ENCODE data around the gene PEMT.

PEMT gene

DNA sequence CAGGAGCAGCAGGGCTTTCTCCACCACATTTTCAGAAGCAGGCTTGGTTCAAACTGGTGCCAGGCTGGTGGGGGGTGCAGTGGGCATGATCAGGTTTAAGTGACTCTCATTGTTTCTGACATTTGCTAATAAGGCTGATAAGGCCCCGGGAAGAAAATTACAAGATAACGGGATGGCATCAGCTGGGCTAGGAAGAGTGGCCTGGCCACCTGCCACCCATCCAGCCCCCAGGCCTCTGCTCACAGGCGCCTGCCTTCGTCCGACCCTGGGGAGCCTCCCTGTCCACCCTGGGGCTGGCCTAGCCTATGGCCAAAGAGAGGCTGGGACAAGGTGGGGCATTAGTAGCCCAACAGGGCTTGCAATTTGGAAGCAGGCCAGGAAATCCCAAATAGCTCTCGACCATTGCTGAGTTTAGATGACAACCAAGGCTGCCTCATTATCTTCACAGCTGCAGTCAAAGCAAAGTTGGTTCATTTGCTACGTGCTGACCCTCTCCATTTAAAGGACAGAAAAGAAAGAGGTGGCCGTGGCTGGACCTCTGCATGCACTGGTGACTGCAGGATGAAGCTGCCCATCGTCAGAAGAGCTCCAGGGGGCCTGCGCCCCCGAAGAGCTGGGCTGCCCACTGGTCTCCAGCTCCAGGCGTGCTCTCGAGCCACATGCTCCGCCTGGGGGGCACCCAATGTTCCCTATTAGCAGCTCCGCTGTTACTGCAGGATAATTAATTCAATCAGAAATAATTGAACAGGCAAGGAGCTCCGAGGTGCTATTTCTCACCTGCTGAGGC is 44.9 kb downstream of the PEMT start:
- Mint-ChIP-seq H3K27ac (no peak overlapping the region), H3K36me3 (peaks cover 2% of the 10 kb centered on the region), H3K4me3 (no peak overlapping the region), H3K4me1 (no peaks in the 10 kb centered on the region), H3K27me3 (no peaks in the 10 kb centered on the region), H3K9me3 (no peaks in the 10 kb centered on the region)
- no peak for DNase-seq (ENCODE audit: low spot score in 2 of 2)
- no peak for ATAC-seq (ENCODE audit: low read depth)

DNA sequence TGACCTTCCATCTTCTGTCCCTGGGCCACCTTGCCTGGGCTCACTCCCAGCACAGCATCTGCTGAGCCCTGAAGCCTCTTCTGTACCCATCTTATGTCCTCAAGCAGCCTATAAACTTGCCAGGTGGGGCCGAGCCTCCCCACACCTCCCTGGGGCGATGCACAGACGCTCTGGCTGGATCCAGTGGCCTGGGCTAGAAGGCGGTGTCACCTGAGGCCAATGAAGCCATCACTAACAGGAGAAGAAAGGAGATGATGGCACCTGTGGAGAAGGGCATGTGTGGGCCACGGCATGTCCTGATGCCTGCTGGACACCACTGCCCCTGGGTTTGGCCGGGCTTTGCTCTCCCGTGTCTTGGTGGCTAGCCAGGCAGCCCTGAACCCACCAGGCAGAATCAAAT is 45.5 kb downstream of the PEMT start:
- no peaks in the 10 kb centered on the region for H3K4me1 Mint-ChIP-seq
- H3K36me3 Mint-ChIP-seq = peaks cover 2% of the 10 kb centered on the region
- DNase-seq (ENCODE audit: low spot score in 2 of 2) = no peak
- no peak overlapping the region for H3K4me3 Mint-ChIP-seq
- H3K9me3 Mint-ChIP-seq = no peaks in the 10 kb centered on the region
- ATAC-seq (ENCODE audit: low read depth) = no peak
- no peaks in the 10 kb centered on the region for H3K27me3 Mint-ChIP-seq
- H3K27ac Mint-ChIP-seq = no peak overlapping the region

DNA sequence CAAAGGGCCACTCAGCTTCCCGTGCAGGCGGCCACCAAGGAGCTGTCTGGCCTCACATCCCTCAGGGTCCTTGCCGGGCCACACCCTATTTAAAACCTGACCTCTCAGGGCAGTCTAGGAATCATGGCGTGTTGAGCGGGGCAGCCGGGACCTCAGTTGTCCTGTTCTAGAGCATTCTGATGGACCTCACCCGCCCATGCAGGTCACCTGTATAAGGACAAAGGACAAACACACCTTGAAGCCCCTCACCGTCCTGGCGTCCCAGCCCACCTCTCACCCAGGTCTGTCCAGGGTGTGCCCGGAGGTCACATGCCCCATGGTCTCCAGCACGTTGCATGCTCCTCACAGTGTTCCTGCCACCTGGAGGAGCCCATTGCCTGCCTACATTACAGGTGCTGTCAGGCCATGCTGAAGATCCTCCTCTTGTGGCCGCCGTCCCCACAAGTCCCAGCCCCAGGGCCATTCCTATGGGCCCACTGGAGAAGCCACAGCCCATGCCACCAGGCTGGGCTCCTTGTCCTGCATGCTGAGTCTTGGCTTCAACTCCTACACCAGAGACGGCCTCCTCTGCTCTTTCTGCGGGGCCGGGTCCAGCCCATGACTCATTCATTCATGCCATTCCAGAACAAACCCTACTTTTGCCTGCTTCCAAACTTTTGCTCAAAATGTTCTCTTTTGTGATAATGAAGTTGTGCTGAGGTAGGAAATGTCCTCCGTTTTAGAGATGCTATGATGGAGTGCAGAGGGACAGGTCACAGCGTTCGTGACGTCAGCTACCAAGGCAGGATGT is 46.3 kb downstream of the PEMT start:
- ATAC-seq (ENCODE audit: low read depth) (no peak), DNase-seq (ENCODE audit: low spot score in 2 of 2) (no peak)
- Mint-ChIP-seq H3K4me3 (no peak overlapping the region), H3K9me3 (no peaks in the 10 kb centered on the region), H3K36me3 (peaks cover 2% of the 10 kb centered on the region), H3K27ac (no peak overlapping the region), H3K27me3 (no peaks in the 10 kb centered on the region), H3K4me1 (no peaks in the 10 kb centered on the region)

DNA sequence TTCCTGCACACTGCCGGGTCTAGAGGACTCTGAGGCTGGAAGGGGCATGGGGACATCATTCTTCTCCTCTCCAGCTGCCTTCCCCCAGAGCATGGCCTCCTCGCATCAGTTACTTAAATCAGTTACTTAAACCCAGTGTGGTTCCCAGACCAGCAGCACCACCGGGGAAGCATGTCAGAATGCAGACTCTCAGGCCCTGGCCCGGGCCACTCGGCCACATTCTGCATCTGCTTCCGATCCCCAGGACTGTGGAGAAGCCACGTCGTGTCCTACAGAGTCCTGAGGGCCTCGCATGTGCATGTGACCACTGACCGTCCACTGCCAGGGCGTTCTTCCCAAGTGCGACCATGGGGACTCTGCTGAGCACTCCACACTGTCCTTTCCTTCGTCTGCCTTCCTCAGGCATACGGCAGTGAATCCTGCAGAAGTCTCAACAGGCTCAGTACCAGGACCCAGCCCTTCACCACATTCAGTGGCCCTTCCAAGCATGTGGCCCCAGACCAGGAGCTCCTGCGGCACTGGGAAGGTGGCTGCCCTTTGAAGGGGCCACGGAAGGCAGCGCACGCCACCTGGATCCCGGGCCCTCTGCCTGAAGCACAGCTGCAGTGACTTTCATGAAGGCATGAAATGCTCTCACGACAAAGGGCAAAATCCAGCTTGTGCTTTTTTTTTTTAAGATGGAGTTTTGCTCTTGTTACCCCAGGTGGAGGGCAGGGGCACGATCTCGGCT is 48.4 kb downstream of the PEMT start:
- ATAC-seq (ENCODE audit: low read depth) (no peak), DNase-seq (ENCODE audit: low spot score in 2 of 2) (no peak)
- H3K27ac Mint-ChIP-seq = no peak overlapping the region
- no peaks in the 10 kb centered on the region for H3K27me3 Mint-ChIP-seq
- H3K9me3 Mint-ChIP-seq = no peaks in the 10 kb centered on the region
- H3K4me1 Mint-ChIP-seq = no peaks in the 10 kb centered on the region
- H3K4me3 Mint-ChIP-seq = no peak overlapping the region
- H3K36me3 Mint-ChIP-seq = peaks cover 2% of the 10 kb centered on the region

DNA sequence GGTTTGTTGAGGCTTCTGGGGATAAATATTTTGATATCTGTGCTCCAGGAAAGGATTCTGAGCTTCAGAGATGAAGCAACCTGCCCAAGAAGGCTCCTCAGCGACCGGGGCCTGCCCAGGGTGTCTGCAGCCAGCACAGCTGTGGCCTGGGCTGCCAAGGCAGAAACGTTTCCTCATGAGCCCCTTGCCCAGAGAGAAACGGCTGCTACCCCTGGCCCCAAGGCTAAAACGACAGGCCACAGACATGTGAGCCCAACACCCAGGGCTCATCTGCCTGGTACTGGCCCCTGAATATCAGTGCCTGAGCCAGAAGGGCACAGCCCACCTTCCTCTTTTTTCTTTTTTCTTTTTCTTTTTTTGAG is 49.9 kb downstream of the PEMT start:
- Mint-ChIP-seq H3K4me3 (no peak overlapping the region), H3K36me3 (no peaks in the 10 kb centered on the region), H3K27me3 (no peaks in the 10 kb centered on the region), H3K4me1 (no peaks in the 10 kb centered on the region), H3K27ac (no peak overlapping the region), H3K9me3 (no peaks in the 10 kb centered on the region)
- no peak for DNase-seq (ENCODE audit: low spot score in 2 of 2)
- no peak for ATAC-seq (ENCODE audit: low read depth)

DNA sequence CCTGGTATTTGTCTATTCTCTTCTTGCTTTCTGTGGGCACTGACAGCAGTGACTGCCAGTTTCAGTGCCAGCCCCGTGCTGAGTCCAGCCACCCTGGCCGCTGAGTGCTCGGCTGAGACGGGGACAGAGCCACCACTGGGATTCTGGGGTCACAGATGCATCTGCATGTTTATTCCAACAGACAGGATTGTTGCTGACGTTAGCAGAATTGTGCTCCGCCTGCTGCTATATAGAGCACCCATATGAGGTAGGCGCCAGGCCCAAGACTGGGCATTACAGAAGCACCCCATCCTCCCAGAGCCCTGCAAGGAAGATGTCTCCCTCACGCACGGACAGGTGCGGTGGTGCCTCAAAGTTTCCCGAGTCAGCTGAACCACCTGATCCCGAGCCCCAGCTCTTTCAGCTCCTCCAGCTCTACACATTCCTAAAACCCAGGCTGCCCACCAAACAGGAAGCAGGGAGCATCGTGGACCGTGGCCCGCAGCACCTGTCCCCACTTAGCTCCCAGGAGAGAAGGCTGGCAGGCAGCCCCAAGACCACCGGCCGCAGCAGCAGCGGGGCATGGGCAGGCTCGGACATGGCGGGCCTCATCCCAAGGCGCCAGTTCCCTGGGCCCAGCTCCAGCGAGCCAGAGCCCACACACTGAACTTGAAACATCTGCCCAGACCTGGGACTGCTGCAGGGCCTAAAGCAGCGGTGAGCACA is 50.4 kb downstream of the PEMT start:
- H3K9me3 Mint-ChIP-seq = no peaks in the 10 kb centered on the region

DNA sequence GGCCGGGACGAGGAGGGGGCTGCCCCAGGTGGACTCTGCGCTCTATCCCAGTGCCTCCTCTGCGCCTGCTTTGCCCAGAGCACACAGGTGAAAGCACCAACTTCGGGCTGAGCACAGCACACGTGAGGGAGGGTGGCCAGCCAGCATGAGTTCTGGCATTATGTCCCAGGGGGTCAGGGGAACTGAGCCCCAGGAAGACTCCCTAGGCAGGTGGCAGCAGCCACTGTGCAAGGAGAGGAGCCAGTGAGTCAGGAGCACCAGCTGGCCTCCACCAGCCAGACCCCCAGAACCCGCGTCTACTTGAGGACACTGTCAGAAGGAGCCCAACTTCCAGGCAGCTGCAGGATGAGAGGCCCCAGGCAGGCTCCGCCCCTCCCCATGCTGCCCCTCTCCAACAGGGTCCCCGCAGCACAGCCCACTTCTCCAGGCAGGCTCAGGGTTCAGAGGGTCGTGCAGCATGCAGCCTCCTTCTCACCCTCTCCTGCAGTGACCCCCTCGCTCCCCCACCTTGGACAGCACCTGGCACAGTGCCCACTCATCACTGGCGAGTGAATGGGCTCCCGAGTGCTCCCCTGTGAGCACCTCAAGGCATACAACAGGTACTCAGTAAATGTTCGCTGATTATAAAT is 51.1 kb downstream of the PEMT start:
- H3K36me3 Mint-ChIP-seq = no peaks in the 10 kb centered on the region
- no peak for ATAC-seq (ENCODE audit: low read depth)

More for the DNA sequence above, 50.4 kb downstream of the PEMT start:
- Mint-ChIP-seq H3K4me1 (no peaks in the 10 kb centered on the region), H3K27ac (no peak overlapping the region), H3K27me3 (no peaks in the 10 kb centered on the region), H3K36me3 (no peaks in the 10 kb centered on the region), H3K4me3 (no peak overlapping the region)
- ATAC-seq (ENCODE audit: low read depth) (no peak), DNase-seq (ENCODE audit: low spot score in 2 of 2) (no peak)

DNA sequence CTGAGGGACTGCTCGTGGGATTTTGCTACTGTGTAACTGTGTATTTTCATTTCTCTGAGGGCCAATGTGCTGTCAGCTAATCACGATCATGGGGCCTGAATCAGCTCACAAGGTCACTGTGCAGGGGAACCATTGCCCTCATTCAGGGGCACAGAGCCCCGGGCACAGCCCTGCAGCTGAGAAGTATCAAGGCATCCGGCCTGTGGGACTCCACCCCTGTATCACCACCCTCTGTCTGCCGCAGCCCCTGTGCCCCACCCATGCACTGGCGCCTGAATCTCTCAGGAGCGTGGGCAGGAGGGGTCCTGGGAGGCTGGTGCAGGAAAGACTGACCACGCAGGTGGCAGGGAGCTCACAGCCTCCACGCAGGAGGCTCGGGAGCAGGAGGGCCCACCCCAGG is 51.9 kb downstream of the PEMT start:
- H3K4me3 Mint-ChIP-seq = no peak overlapping the region

More for the DNA sequence above, 51.1 kb downstream of the PEMT start:
- H3K27ac Mint-ChIP-seq = no peak overlapping the region
- H3K4me3 Mint-ChIP-seq = no peak overlapping the region
- no peak for DNase-seq (ENCODE audit: low spot score in 2 of 2)
- no peaks in the 10 kb centered on the region for H3K27me3 Mint-ChIP-seq
- H3K4me1 Mint-ChIP-seq = no peaks in the 10 kb centered on the region
- H3K9me3 Mint-ChIP-seq = no peaks in the 10 kb centered on the region

DNA sequence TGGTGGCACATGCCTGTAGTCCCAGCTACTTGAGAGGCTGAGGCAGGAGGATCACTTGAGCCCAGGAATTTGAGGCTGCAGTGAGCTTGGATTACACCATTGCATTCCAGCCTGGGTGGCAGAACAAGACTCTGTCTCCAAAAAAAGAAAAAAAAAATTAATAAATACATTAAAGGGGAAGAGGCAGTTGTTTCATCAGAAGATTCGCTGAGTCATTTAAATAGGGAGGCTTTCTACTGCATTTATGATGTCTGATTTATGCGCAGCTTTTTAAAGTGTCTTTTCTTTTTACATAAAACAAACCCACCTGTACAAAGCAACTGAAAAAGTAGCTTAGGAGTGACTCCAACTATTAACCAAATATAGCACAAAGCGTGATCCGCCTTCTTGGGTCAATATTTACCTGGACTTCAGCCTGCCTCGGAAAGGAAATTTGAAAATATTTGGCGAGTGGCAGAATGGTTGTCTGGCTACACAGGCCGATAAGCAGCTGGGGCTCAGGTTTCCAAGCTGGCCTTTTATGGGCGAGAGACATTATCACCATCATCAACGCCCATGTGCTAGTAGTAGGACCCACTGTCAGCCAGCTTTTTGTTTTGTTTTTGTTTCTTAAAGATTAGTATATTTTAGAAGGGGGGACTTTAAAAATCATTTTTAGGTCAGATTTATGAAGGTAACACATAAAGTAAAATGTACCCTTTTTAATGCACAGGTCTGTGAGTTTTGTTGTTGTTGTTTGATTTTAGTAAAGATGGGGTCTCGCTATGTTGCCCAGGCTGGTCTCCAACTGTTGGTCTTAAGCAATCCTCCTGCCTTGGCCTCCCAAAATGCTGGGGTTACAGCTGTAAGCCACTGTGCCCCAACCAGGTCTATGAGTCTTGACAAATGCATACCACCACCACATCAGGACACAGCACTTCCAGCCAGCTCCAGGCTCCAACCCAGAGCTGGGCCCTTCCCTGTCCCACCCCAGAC is 52.8 kb downstream of the PEMT start:
- ATAC-seq (ENCODE audit: low read depth) = no peak
- Mint-ChIP-seq H3K4me1 (no peaks in the 10 kb centered on the region), H3K4me3 (no peak overlapping the region), H3K9me3 (no peaks in the 10 kb centered on the region), H3K36me3 (no peaks in the 10 kb centered on the region), H3K27me3 (no peaks in the 10 kb centered on the region), H3K27ac (no peak overlapping the region)
- DNase-seq (ENCODE audit: low spot score in 2 of 2) = no peak

More for the DNA sequence above, 51.9 kb downstream of the PEMT start:
- Mint-ChIP-seq H3K9me3 (no peaks in the 10 kb centered on the region), H3K27ac (no peak overlapping the region), H3K4me1 (no peaks in the 10 kb centered on the region), H3K27me3 (no peaks in the 10 kb centered on the region), H3K36me3 (no peaks in the 10 kb centered on the region)
- ATAC-seq (ENCODE audit: low read depth) = no peak
- DNase-seq (ENCODE audit: low spot score in 2 of 2) = no peak

DNA sequence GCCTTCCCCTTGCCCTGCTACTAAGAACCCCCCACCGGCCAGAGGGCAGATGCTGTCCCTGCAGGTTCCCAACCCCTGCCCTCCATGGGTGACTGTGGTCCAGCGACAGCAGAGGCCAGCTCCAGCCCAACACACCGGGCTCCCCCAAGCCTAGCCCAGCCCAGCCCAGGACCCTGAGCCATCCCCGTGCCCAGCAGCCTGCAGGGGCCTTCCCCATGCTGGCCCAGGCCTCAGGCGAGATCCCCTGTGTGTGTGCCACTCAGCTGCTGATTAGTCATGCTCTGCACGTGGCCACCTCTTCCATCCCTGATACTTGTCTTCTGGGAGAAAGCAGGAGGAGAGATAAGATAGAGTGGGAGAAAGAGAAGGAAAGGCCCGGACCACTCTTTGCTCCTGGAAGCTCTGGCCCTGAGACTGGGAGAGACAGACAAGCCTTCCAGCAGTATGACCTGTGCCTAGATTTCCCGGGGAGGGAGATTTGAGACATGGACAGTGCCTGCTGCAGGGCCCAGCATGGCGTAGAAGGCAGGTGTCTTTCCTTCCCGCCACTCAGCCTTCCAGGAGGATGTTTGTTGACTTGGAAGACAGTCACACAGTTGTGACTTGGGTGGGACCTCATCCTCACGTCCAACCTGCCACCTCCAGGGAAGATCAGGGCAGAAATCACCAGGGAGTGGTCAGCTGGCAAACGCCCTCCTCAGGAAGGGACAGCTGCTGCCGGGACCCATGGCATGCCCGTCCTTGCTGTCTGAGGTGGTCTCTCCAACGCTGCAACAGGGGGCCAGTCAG is 54.0 kb downstream of the PEMT start:
- Mint-ChIP-seq H3K36me3 (no peaks in the 10 kb centered on the region), H3K9me3 (no peaks in the 10 kb centered on the region), H3K27me3 (no peaks in the 10 kb centered on the region), H3K4me1 (no peaks in the 10 kb centered on the region), H3K4me3 (no peak overlapping the region), H3K27ac (no peak overlapping the region)
- no peak for DNase-seq (ENCODE audit: low spot score in 2 of 2)
- ATAC-seq (ENCODE audit: low read depth) = no peak

DNA sequence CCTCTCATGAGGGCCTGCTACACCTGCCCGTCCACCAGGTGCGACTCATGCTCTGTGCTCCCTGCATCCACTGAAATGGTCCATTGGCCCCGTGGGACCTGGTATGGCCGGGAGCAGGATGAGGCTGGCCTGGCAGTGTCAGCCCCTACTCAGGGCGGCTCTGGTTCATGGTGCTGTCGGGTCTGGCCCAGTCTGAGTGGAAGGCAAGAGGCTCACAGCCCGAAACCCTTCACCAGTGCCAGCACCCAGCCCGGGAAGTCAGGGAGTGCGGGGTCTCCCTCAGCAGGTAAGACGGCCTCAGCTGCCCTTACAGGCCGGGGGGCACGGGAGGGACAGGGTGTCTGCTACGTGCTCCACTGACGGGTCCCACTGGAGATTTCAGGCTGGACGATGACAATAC is 54.8 kb downstream of the PEMT start:
- ATAC-seq (ENCODE audit: low read depth) (no peak), DNase-seq (ENCODE audit: low spot score in 2 of 2) (no peak)
- Mint-ChIP-seq H3K4me1 (no peaks in the 10 kb centered on the region), H3K4me3 (no peak overlapping the region), H3K9me3 (no peaks in the 10 kb centered on the region), H3K27ac (no peak overlapping the region), H3K27me3 (no peaks in the 10 kb centered on the region), H3K36me3 (no peaks in the 10 kb centered on the region)

DNA sequence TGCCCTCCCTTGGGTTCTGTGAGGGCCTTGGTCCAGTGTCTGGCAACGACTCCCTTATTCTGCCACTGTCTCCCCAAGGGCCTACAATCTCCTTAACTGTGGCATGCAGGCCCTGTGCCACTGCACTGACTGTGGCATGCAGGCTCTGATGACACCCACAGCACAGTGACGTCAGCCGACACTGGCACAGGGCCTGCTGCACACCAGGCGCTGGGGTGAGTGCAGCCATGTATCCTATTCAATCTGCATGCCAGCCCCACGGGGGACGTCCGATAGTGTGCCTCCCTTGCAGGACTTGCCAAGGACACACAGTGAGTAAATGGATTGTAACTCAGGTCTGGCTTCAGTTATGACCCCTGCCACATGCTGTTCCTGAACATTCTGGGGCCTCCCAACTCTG is 55.6 kb downstream of the PEMT start:
- no peak for DNase-seq (ENCODE audit: low spot score in 2 of 2)
- Mint-ChIP-seq H3K9me3 (no peaks in the 10 kb centered on the region), H3K27ac (no peak overlapping the region)

More for the DNA sequence above, 55.6 kb downstream of the PEMT start:
- no peaks in the 10 kb centered on the region for H3K36me3 Mint-ChIP-seq
- no peak for ATAC-seq (ENCODE audit: low read depth)
- H3K4me1 Mint-ChIP-seq = no peaks in the 10 kb centered on the region
- H3K27me3 Mint-ChIP-seq = no peaks in the 10 kb centered on the region
- no peak overlapping the region for H3K4me3 Mint-ChIP-seq
